HG02973 (cell line): Measurements from ENCODE around the gene TMCO2.
A peak's percentile ranks its signal among the peaks of the same experiment; 100 is the strongest.
"Not testable (repeated sequence)": the region's sequence is repeated elsewhere in the genome, so short reads cannot be mapped to it uniquely, and the experiment has no call there.

ENCODE experiments used
- ATAC-seq: cut with Tn5 transposase; IDR thresholded peaks from one replicate; pipeline ENCODE4 v1.9.1; 2021; ENCODE audit warnings: moderate library complexity; ENCODE audit not compliant: unreplicated experiment

The TMCO2 gene

GRCh38 chr1:40247655-40248054 lies at the start of gene TMCO2:
Gene TMCO2, plus strand, starts transcription at chr1:40247937. Its CDS starts 57 bp downstream, at chr1:40247994.
- ATAC-seq: no peak

GRCh38 chr1:40199126-40199525 lies 48.6 kb upstream of the TMCO2 start:
- no peak for ATAC-seq

GRCh38 chr1:40204856-40205255 lies 42.9 kb upstream of the TMCO2 start:
- ATAC-seq: no peak

GRCh38 chr1:40210511-40211204 lies 37.1 kb upstream of the TMCO2 start:
- ATAC-seq: no peak

GRCh38 chr1:40218333-40218732 lies 29.4 kb upstream of the TMCO2 start:
- no peak for ATAC-seq

GRCh38 chr1:40221471-40221905 lies 26.2 kb upstream of the TMCO2 start:
- ATAC-seq: not testable (repeated sequence)

- no peak for ATAC-seq
Observed at GRCh38 chr1:40221977-40222772, 25.6 kb upstream of the TMCO2 start.

GRCh38 chr1:40224040-40224439 lies 23.7 kb upstream of the TMCO2 start:
- no peak for ATAC-seq

- no peak for ATAC-seq
Observed at GRCh38 chr1:40226192-40226591, 21.5 kb upstream of the TMCO2 start.

- ATAC-seq: peak; percentile 89
Observed at GRCh38 chr1:40232444-40232843, 15.3 kb upstream of the TMCO2 start.

- ATAC-seq: no peak
Observed at GRCh38 chr1:40239626-40240025, 8.1 kb upstream of the TMCO2 start.

- no peak for ATAC-seq
Observed at GRCh38 chr1:40240390-40240789, 7.3 kb upstream of the TMCO2 start.

GRCh38 chr1:40241362-40241761 lies 6.4 kb upstream of the TMCO2 start:
- ATAC-seq: peak; percentile 17

GRCh38 chr1:40243351-40243750 lies 4.4 kb upstream of the TMCO2 start:
- ATAC-seq: no peak

- ATAC-seq: no peak
Observed at GRCh38 chr1:40244138-40244744, 3.5 kb upstream of the TMCO2 start.

GRCh38 chr1:40245686-40246085 lies 2.1 kb upstream of the TMCO2 start:
- no peak for ATAC-seq

GRCh38 chr1:40248412-40248811 lies 675 bp downstream of the TMCO2 start:
- ATAC-seq: no peak

GRCh38 chr1:40251456-40251855 lies 3.7 kb downstream of the TMCO2 start:
- ATAC-seq: no peak

GRCh38 chr1:40252601-40253000 lies 4.9 kb downstream of the TMCO2 start:
- no peak for ATAC-seq

- no peak for ATAC-seq
Observed at GRCh38 chr1:40255231-40255630, 7.5 kb downstream of the TMCO2 start.

GRCh38 chr1:40256401-40257084 lies 8.8 kb downstream of the TMCO2 start:
- ATAC-seq: no peak
